HCT116 (cell line): ENCODE data around the gene VWA7. TPM values are rescaled to one million over a fixed set of nuclear protein-coding genes. Genes with fewer than 3 reads are reported as not detected.

Source experiments
- ATAC-seq: fragments of 200-7000 bp; cut with Tn5 transposase; 2 replicates; pipeline ENCODE4 v1.9.1; 2020; ENCODE audit warnings: mild to moderate bottlenecking, moderate library complexity
- BruUV-seq: library from RNA; stranded (reverse); fragments of 400-500 nt; replicated peaks from 2 replicates; lab custom pipeline; 2021; lab: Mats Ljungman, UMichigan
- CTCF ChIA-PET: fragments of 300-600 bp; sonication (Branson Sonifier 250); formaldehyde crosslinking; loops from one replicate; lab custom pipeline; 2021; ENCODE audit warnings: antibody characterized with exemption; lab: Charles Lee
- POLR2A ChIA-PET: fragments of 300-600, 350-600 bp; sonication (Branson Sonifier 250); formaldehyde crosslinking; loops from one replicate; lab custom pipeline; 2021; ENCODE audit warnings: antibody characterized with exemption; lab: Charles Lee
- RAD21 ChIA-PET, 2 experiments: fragments of 300-600 bp; sonication (Branson Sonifier 250); formaldehyde crosslinking; loops; one replicate each; lab custom pipeline; 2023; ENCODE audit warnings: low total read pairs in 2 of 2; ENCODE audit not compliant: uncharacterized antibody in 2 of 2, unreplicated experiment in 2 of 2, low non-redundant PET in 1 of 2; lab: Charles Lee
- DNase-seq: peaks from one replicate; pipeline ENCODE4 v3.0.0-alpha.2; 2010; ENCODE audit warnings: low read depth, low spot score
- H2AFZ ChIP-seq: fragments of 200-600 bp; shearing (Covaris generic), sonication (generic); 2 replicates; pipeline ENCODE4 v1.6.1; 2017; ENCODE audit warnings: low read depth, mixed run types, mixed read lengths, antibody characterized with exemption, low read length; ENCODE audit not compliant: poor library complexity, severe bottlenecking
- H3K27ac ChIP-seq: 2 replicates; pipeline ENCODE4 v1.5.1; 2012; ENCODE audit warnings: low read depth, low read length
- H3K27me3 ChIP-seq: fragments of 200-600 bp; sonication (generic); 2 replicates; pipeline ENCODE4 v1.6.1; 2016; ENCODE audit warnings: mixed run types, low read length, mixed read lengths; ENCODE audit not compliant: insufficient read depth
- H3K36me3 ChIP-seq, 2 experiments: fragments of 200-500 bp in 1 of 2; fragments of 200-600 bp in 1 of 2; sonication (Bioruptor generic) in 1 of 2; sonication (generic) in 1 of 2; 2 replicates each; pipeline versions ENCODE4 v1.5.1 to v1.6.1; 2014 to 2016; ENCODE audit warnings: low read length in 2 of 2, inconsistent platforms in 1 of 2, mixed read lengths in 1 of 2, mixed run types in 1 of 2; ENCODE audit not compliant: insufficient read depth in 2 of 2, control insufficient read depth in 1 of 2
- H3K4me1 ChIP-seq, 2 experiments: fragments of 200-600 bp in 1 of 2; sonication (generic) in 1 of 2; 2 replicates each; pipeline versions ENCODE4 v1.5.1 to v1.6.1; 2012 to 2017; ENCODE audit warnings: low read length in 2 of 2, inconsistent platforms in 1 of 2, mild to moderate bottlenecking in 1 of 2, mixed read lengths in 1 of 2, mixed run types in 1 of 2, moderate library complexity in 1 of 2; ENCODE audit not compliant: insufficient read depth in 2 of 2, control insufficient read depth in 1 of 2
- H3K4me2 ChIP-seq: fragments of 200-600 bp; sonication (generic); 2 replicates; pipeline ENCODE4 v1.6.1; 2017; ENCODE audit warnings: mixed run types, low read length, mixed read lengths
- H3K4me3 ChIP-seq, 2 experiments: fragments of 200-600 bp in 1 of 2; sonication (generic) in 1 of 2; replicated peaks in 1 of 2; 2 replicates each; pipeline ENCODE4 v1.5.1; 2011 to 2016; ENCODE audit warnings: low read length in 2 of 2, control low read depth in 1 of 2, low read depth in 1 of 2, mild to moderate bottlenecking in 1 of 2, mixed read lengths in 1 of 2, mixed run types in 1 of 2
- H3K79me2 ChIP-seq: fragments of 200-600 bp; sonication (generic); 2 replicates; pipeline ENCODE4 v1.6.1; 2017; ENCODE audit warnings: mild to moderate bottlenecking, mixed run types, low read length, moderate library complexity, mixed read lengths; ENCODE audit not compliant: insufficient read depth
- H3K9ac ChIP-seq: fragments of 200-600 bp; sonication (generic); 2 replicates; pipeline ENCODE4 v1.6.1; 2016; ENCODE audit warnings: low read length, mixed read lengths
- H3K9me2 ChIP-seq: fragments of 200-600 bp; sonication (generic), shearing (Covaris generic); 2 replicates; pipeline ENCODE4 v1.6.1; 2017; ENCODE audit warnings: mixed run types, mild to moderate bottlenecking, moderate library complexity; ENCODE audit not compliant: insufficient read depth
- H3K9me3 ChIP-seq, 2 experiments: fragments of 200-500 bp in 1 of 2; fragments of 200-600 bp in 1 of 2; sonication (Bioruptor generic) in 1 of 2; sonication (generic) in 1 of 2; 2 replicates each; pipeline ENCODE4 v1.6.1; 2014 to 2017; ENCODE audit warnings: low read length in 2 of 2, mixed read lengths in 2 of 2, inconsistent platforms in 1 of 2, low read depth in 1 of 2, mild to moderate bottlenecking in 1 of 2, mixed run types in 1 of 2, moderate library complexity in 1 of 2; ENCODE audit not compliant: control insufficient read depth in 1 of 2, insufficient read depth in 1 of 2
- H4K20me1 ChIP-seq: fragments of 200-600 bp; sonication (generic), shearing (Covaris generic); 2 replicates; pipeline ENCODE4 v1.6.1; 2017; ENCODE audit warnings: mixed run types, mild to moderate bottlenecking, moderate library complexity; ENCODE audit not compliant: insufficient read depth
- ATF3 ChIP-seq: IDR thresholded peaks from 2 replicates; pipeline ENCODE4 v1.6.1; 2012
- CBX3 ChIP-seq: IDR thresholded peaks from 2 replicates; pipeline ENCODE4 v1.6.1; 2012; ENCODE audit warnings: low read depth
- CTCF ChIP-seq, 3 experiments: fragments of 200-600 bp in 1 of 3; sonication (generic) in 1 of 3; IDR thresholded peaks in 2 of 3; conservative IDR thresholded peaks in 1 of 3; 2 replicates each; pipeline ENCODE4 v1.5.1; 2012 to 2017; ENCODE audit warnings: low read depth in 2 of 3, low read length in 2 of 3, antibody characterized with exemption in 1 of 3, borderline replicate concordance in 1 of 3, control low read depth in 1 of 3, mild to moderate bottlenecking in 1 of 3, mixed read lengths in 1 of 3, mixed run types in 1 of 3, moderate library complexity in 1 of 3; ENCODE audit not compliant: insufficient read depth in 1 of 3
- EGR1 ChIP-seq: IDR thresholded peaks from 2 replicates; pipeline ENCODE4 v1.6.1; 2012; ENCODE audit warnings: low read depth
- EZH2phosphoT487 ChIP-seq: fragments of 200-600 bp; IDR thresholded peaks from 2 replicates; pipeline ENCODE4 v1.6.1; 2018; ENCODE audit warnings: antibody characterized with exemption, borderline replicate concordance
- FOSL1 ChIP-seq: IDR thresholded peaks from 2 replicates; pipeline ENCODE4 v1.6.1; 2012; ENCODE audit warnings: low read depth
- JUND ChIP-seq: IDR thresholded peaks from 2 replicates; pipeline ENCODE4 v1.6.1; 2012
- RAD21 ChIP-seq: IDR thresholded peaks from 2 replicates; pipeline ENCODE4 v1.6.1; 2012; ENCODE audit warnings: low read depth, mild to moderate bottlenecking
- REST ChIP-seq: IDR thresholded peaks from 2 replicates; pipeline ENCODE4 v1.6.1; 2012; ENCODE audit warnings: low read depth
- TCF7L2 ChIP-seq: IDR thresholded peaks from 2 replicates; pipeline ENCODE4 v1.7.0; 2011; ENCODE audit warnings: borderline replicate concordance, inconsistent platforms; ENCODE audit not compliant: insufficient read depth, insufficient read length; ENCODE audit errors: extremely low read depth
- YY1 ChIP-seq: IDR thresholded peaks from 2 replicates; pipeline ENCODE4 v1.6.1; 2011; ENCODE audit warnings: low read length, low read depth, moderate library complexity, mild to moderate bottlenecking; ENCODE audit not compliant: insufficient replicate concordance; ENCODE audit errors: extremely low read depth
- ZBTB33 ChIP-seq: IDR thresholded peaks from 2 replicates; pipeline ENCODE4 v1.6.1; 2011; ENCODE audit warnings: mild to moderate bottlenecking, low read length, moderate library complexity; ENCODE audit not compliant: insufficient replicate concordance; ENCODE audit errors: extremely low read depth
- ZFX ChIP-seq: fragments of 450-650 bp; IDR thresholded peaks from 2 replicates; pipeline ENCODE4 v1.6.1; 2017
- ZNF274 ChIP-seq: fragments of 200-500 bp; sonication (Bioruptor generic); IDR thresholded peaks from 2 replicates; pipeline ENCODE4 v1.6.1; 2014; ENCODE audit warnings: mild to moderate bottlenecking, low read depth, low read length, inconsistent platforms
- intact Hi-C: fragments of 100-400 bp; cut with micrococcal nuclease; formaldehyde crosslinking; loops from 2 replicates; pipeline ENCODE4 v1.10.0; 2022
- total RNA-seq: library from RNA; stranded (reverse); gene quantifications from one replicate; pipeline ENCODE4 v1.2.1, GENCODE V29; 2021; ENCODE audit not compliant: unreplicated experiment

VWA7 gene
- total RNA-seq, 1 experiment from 2014 or later = 14.6 TPM

- peaks cover 3 to 22% of the 10 kb centered on the region in 2 experiments; a peak in 2 of 4 replicates for H3K36me3 ChIP-seq
- no peaks in the 10 kb centered on the region for H4K20me1 ChIP-seq
- ChIA-PET POLR2A (no interaction called here), RAD21 (no interaction called here), CTCF (no interaction called here)
- no peaks in the 10 kb centered on the region for H3K27me3 ChIP-seq
- H3K9ac ChIP-seq = no peak overlapping the region
- intact Hi-C loops = no loop called here
- no peak overlapping the region for H3K4me2 ChIP-seq
- no peaks in the 10 kb centered on the region for H3K9me2 ChIP-seq
- no peaks in the 10 kb centered on the region for H3K79me2 ChIP-seq
- no peak overlapping the region for H2AFZ ChIP-seq
- TF ChIP-seq JUND = no peak
- TF ChIP-seq TCF7L2 = no peak
- no peak for TF ChIP-seq CBX3
- TF ChIP-seq YY1 = no peak
- no peak for TF ChIP-seq ATF3
- no peak for TF ChIP-seq ZBTB33
- TF ChIP-seq ZFX = no peak
- no peak for TF ChIP-seq EZH2phosphoT487
- TF ChIP-seq CTCF (IDR thresholded peaks at IDR 0.05 in 2 of 3, conservative IDR thresholded peaks at IDR 0.05 in 1 of 3; ENCODE audit: borderline replicate concordance in 1 of 3, insufficient read depth in 1 of 3, low read depth in 2 of 3, low read length in 2 of 3) = no peak
- no peak for TF ChIP-seq ZNF274
- TF ChIP-seq RAD21 = no peak
- TF ChIP-seq FOSL1 = no peak
- TF ChIP-seq REST = no peak
- TF ChIP-seq EGR1 = no peak
- TF ChIP-seq, all 23 proteins: peak for 0
- Histone ChIP-seq H3K27ac (no peak overlapping the region), H3K4me3 (no peak overlapping the region), H3K4me1 (peaks cover 7 to 18% of the 10 kb centered on the region in 2 experiments; a peak in 3 of 4 replicates), H3K9me3 (no peaks in the 10 kb centered on the region)
- no peak for ATAC-seq
- DNase-seq = no peak
- TSS peak; percentile 39 for BruUV-seq
These were observed 12.9 kb downstream of the VWA7 start for GRCh38 chr6:31764198-31764597.
